Raji (cell line): ENCODE results near the gene SDC4.

Source experiments
- POLR2A ChIP-seq: IDR thresholded peaks from 2 replicates; pipeline ENCODE4 v1.6.1; 2011; ENCODE audit warnings: low read depth, low read length, control low read depth; ENCODE audit not compliant: insufficient read depth

Gene SDC4

DNA sequence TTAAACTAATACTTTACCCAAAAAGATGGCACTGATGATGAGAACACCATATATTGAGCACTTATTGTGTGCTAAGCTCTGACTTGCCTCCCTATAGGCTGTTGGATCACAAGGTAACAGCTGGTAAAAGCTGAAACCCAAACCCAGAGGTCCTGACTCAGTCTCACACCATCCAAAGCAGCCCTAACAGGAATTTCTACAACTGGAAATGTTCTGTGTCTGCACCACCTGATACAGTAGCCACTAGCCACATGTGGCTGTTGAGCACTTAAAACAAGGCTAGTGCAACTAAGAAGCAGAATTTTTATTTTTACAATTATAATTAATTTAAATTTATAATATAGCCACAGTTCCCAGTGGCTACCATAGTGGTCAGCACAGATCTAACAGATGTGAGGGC is 24.5 kb downstream of the SDC4 start:
- no peak for TF ChIP-seq POLR2A

- no peak for TF ChIP-seq POLR2A
Measured at GRCh38 chr20:45322952-45323383, 25.3 kb downstream of the SDC4 start.

GRCh38 chr20:45320948-45321595 is 27.2 kb downstream of the SDC4 start:
- no peak for TF ChIP-seq POLR2A

DNA sequence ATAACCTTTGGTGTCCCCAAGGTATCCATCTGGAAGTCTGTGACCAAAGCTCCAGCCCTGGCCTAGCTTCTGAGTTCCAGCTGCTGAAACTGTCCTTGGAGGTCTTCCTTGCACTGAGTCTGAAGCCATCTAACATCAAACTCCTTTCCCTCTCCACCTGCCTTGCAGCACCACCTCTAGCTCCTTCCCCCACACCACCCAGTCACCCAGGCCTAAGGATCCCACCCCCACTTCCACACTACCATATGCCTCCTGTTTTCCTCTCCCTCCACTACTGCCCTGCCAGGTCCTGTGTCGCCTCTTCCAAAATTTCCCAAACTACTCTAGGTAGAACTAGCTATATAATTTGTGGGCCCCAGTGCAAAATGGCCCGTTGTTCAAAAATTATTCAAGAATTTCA is 29.3 kb downstream of the SDC4 start:
- no peak for TF ChIP-seq POLR2A

- TF ChIP-seq POLR2A = no peak
Measured at GRCh38 chr20:45318386-45318939, 29.8 kb downstream of the SDC4 start.

GRCh38 chr20:45317826-45318225 is 30.4 kb downstream of the SDC4 start:
- no peak for TF ChIP-seq POLR2A

GRCh38 chr20:45316150-45317080 is 31.8 kb downstream of the SDC4 start:
- TF ChIP-seq POLR2A = no peak

- TF ChIP-seq POLR2A = no peak
Measured at GRCh38 chr20:45315672-45316071, 32.6 kb downstream of the SDC4 start.

GRCh38 chr20:45313943-45314342 is 34.3 kb downstream of the SDC4 start:
- TF ChIP-seq POLR2A = no peak

- no peak for TF ChIP-seq POLR2A
Measured at GRCh38 chr20:45313065-45313695, 35.0 kb downstream of the SDC4 start.

DNA sequence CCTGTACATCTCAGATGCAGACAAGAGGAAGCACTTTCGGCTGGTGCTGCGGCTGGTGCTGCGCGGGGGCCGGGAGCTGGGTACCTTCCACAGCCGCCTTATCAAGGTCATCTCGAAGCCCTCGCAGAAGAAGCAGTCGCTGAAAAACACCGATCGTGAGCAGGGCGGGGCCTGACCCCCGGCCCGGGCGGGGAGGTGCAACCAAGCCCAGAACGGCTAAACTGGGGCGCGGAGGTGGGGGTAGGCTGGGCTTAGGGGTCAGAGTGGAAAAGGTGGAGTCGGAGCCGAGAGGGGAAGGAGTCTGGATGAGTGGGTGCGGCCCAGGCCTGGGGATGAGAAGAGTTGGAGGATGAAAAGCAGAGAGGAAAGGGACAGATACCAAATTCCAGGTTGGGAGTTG is 36.0 kb downstream of the SDC4 start:
- no peak for TF ChIP-seq POLR2A

GRCh38 chr20:45311589-45312211 is 36.5 kb downstream of the SDC4 start:
- TF ChIP-seq POLR2A = no peak

GRCh38 chr20:45309075-45309474 is 39.1 kb downstream of the SDC4 start:
- TF ChIP-seq POLR2A = no peak

DNA sequence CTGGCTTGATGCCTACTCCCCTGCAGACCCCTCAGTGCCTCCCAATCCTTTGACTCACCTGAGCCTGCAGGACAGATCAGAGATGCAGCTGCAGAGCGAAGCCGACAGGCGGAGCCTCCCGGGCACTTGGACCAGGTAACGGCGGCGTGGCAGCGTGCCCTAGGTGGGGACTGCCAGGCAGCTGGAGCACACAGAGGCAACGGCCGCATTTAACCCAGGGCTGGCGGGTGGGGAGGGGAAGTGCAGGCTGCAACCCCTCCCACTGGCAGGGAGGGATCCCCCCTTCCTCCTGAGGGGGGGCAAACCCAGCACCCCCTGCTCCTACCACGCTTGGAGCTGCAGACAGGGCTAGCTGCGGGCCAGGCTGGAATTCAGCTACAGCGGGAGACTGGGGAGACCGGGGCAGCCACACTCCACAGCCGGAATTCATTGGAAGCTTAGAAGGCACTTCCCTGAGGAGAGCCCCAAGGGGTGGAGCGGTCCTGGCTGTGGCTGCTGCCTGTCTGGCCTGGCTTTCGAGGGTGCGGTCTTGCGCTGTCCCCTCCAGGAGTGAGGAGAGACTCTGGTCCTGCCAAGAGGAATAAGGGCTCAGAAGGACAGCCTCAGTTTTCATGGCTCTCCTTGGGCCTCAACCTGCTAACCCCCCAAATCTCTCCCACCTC is 40.0 kb downstream of the SDC4 start, which contains the start of gene MATN4:
Gene MATN4 (minus strand): TSS at position 183 of the 662 bp plus-strand sequence. CDS start 2,717 bp downstream, outside the sequence.
- TF ChIP-seq POLR2A = no peak
